Neural cell (in vitro differentiated cells): ENCODE data around the gene NME4. TPM values are rescaled to one million over a fixed set of nuclear protein-coding genes. Genes with fewer than 3 reads are reported as not detected.

Experiments used
- H2AFZ ChIP-seq: fragments of 200-600, 300-800 bp; sonication (generic), shearing (Covaris generic); 2 replicates; pipeline ENCODE4 v1.6.0; 2014; ENCODE audit warnings: low read depth, mild to moderate bottlenecking, antibody characterized with exemption, low read length, moderate library complexity
- H3F3A ChIP-seq: fragments of 200-600 bp; shearing (Covaris generic); 2 replicates; pipeline ENCODE4 v1.6.1; 2016; ENCODE audit warnings: mild to moderate bottlenecking, moderate library complexity, mixed read lengths, antibody characterized with exemption, low read length; ENCODE audit not compliant: insufficient read depth, poor library complexity, severe bottlenecking
- H3K27ac ChIP-seq: fragments of 200-600, 300-800 bp; sonication (generic), shearing (Covaris generic); 2 replicates; pipeline ENCODE4 v1.5.1; 2014; ENCODE audit warnings: mild to moderate bottlenecking, low read length, moderate library complexity
- H3K27me3 ChIP-seq: fragments of 300-800, 200-600 bp; sonication (generic), shearing (Covaris generic); 2 replicates; pipeline ENCODE4 v1.6.0; 2014; ENCODE audit warnings: mild to moderate bottlenecking, low read depth, low read length, moderate library complexity; ENCODE audit not compliant: insufficient read depth
- H3K36me3 ChIP-seq: fragments of 300-800, 200-600 bp; sonication (generic), shearing (Covaris generic); 2 replicates; pipeline ENCODE4 v1.5.1; 2014; ENCODE audit warnings: mild to moderate bottlenecking, antibody characterized with exemption, low read length, moderate library complexity; ENCODE audit not compliant: insufficient read depth
- H3K4me2 ChIP-seq: fragments of 300-800, 200-600 bp; sonication (generic), shearing (Covaris generic); 2 replicates; pipeline ENCODE4 v1.6.0; 2014; ENCODE audit warnings: mild to moderate bottlenecking, low read length
- H3K4me3 ChIP-seq: fragments of 300-800, 200-600 bp; sonication (generic), shearing (Covaris generic); 2 replicates; pipeline ENCODE4 v1.5.1; 2014; ENCODE audit warnings: mild to moderate bottlenecking, low read length, moderate library complexity
- H3K79me2 ChIP-seq: fragments of 200-600 bp; shearing (Covaris generic); replicated peaks from 2 replicates; pipeline ENCODE4 v1.6.0; 2014; ENCODE audit warnings: mild to moderate bottlenecking, low read length, moderate library complexity; ENCODE audit not compliant: insufficient read depth
- H3K9ac ChIP-seq: fragments of 300-800, 200-600 bp; sonication (generic), shearing (Covaris generic); 2 replicates; pipeline ENCODE4 v1.6.1; 2016; ENCODE audit warnings: mild to moderate bottlenecking, low read length, mixed read lengths
- H3K9me2 ChIP-seq: fragments of 200-600 bp; shearing (Covaris generic); 2 replicates; pipeline ENCODE4 v1.6.1; 2016; ENCODE audit warnings: mild to moderate bottlenecking, low read length, mixed read lengths; ENCODE audit not compliant: insufficient read depth
- H3K9me3 ChIP-seq: fragments of 200-600, 300-800 bp; sonication (generic), shearing (Covaris generic); 2 replicates; pipeline ENCODE4 v1.6.1; 2016; ENCODE audit warnings: mild to moderate bottlenecking, mixed run types, low read length, moderate library complexity, mixed read lengths
- H4K20me1 ChIP-seq: fragments of 200-600 bp; shearing (Covaris generic); 2 replicates; pipeline ENCODE4 v1.6.1; 2016; ENCODE audit warnings: mild to moderate bottlenecking, mixed run types; ENCODE audit not compliant: insufficient read depth
- CTCF ChIP-seq: fragments of 450-650 bp; IDR thresholded peaks from 2 replicates; pipeline ENCODE4 v1.5.1; 2014; ENCODE audit warnings: antibody characterized with exemption, mild to moderate bottlenecking, moderate library complexity; ENCODE audit not compliant: poor library complexity, severe bottlenecking
- EP300 ChIP-seq: fragments of 450-650 bp; conservative IDR thresholded peaks from 2 replicates; pipeline ENCODE4 v1.6.1; 2014; ENCODE audit warnings: antibody characterized with exemption, mild to moderate bottlenecking, moderate library complexity; ENCODE audit not compliant: poor library complexity, severe bottlenecking
- EZH2 ChIP-seq: fragments of 200-600, 300-800 bp; shearing (Covaris generic), sonication (generic); IDR thresholded peaks from 2 replicates; pipeline ENCODE4 v1.6.1; 2014; ENCODE audit warnings: antibody characterized with exemption, low read length, borderline replicate concordance, mild to moderate bottlenecking; ENCODE audit not compliant: insufficient read depth, poor library complexity, severe bottlenecking
- MXI1 ChIP-seq: fragments of 450-650 bp; conservative IDR thresholded peaks from 2 replicates; pipeline ENCODE4 v1.6.1; 2014; ENCODE audit warnings: antibody characterized with exemption, mild to moderate bottlenecking; ENCODE audit not compliant: poor library complexity, severe bottlenecking
- POLR2AphosphoS5 ChIP-seq: IDR thresholded peaks from 2 replicates; pipeline ENCODE4 v1.6.1; 2012
- RAD21 ChIP-seq: fragments of 450-650 bp; conservative IDR thresholded peaks from 2 replicates; pipeline ENCODE4 v1.6.1; 2014; ENCODE audit warnings: antibody characterized with exemption, mild to moderate bottlenecking, moderate library complexity
- REST ChIP-seq: IDR thresholded peaks from 2 replicates; pipeline ENCODE4 v1.6.1; 2012; ENCODE audit warnings: borderline replicate concordance
- SMC3 ChIP-seq: fragments of 450-650 bp; conservative IDR thresholded peaks from 2 replicates; pipeline ENCODE4 v1.6.1; 2014; ENCODE audit warnings: antibody characterized with exemption, mild to moderate bottlenecking, moderate library complexity; ENCODE audit not compliant: poor library complexity
- TAF1 ChIP-seq: IDR thresholded peaks from 2 replicates; pipeline ENCODE4 v1.6.1; 2012; ENCODE audit warnings: low read depth
- polyA plus RNA-seq: library from polyadenylated mRNA; depleted of rRNA; stranded (reverse); fragments of >200 nt; gene quantifications from 2 replicates; pipeline ENCODE4 v1.2.3, GENCODE V29; 2014

NME4 gene
- polyA plus RNA-seq, 1 donor from 2014 or later: 65.2 TPM

GRCh38 chr16:383326-384051 is 13.5 kb upstream of the NME4 start:
- Histone ChIP-seq H3K79me2 (peaks cover 6% of the 10 kb centered on the region), H2AFZ (peak overlapping the region; percentile 21), H4K20me1 (peaks cover 4% of the 10 kb centered on the region), H3K4me2 (peak overlapping the region; percentile 51), H3K27me3 (no peaks in the 10 kb centered on the region), H3K4me3 (peak overlapping the region; percentile 77), H3K9ac (peak overlapping the region; percentile 69), H3F3A (no peaks in the 10 kb centered on the region), H3K9me2 (no peaks in the 10 kb centered on the region), H3K27ac (peak overlapping the region; percentile 42), H3K9me3 (no peaks in the 10 kb centered on the region), H3K36me3 (no peaks in the 10 kb centered on the region)
- TF ChIP-seq EP300 (no peak), SMC3 (peak; percentile 19), MXI1 (peak; percentile 66), EZH2 (no peak), TAF1 (no peak), CTCF (peak; percentile 44), REST (peak; percentile 51), POLR2AphosphoS5 (peak; percentile 59), RAD21 (peak; percentile 33)

GRCh38 chr16:386641-387156 is 10.3 kb upstream of the NME4 start:
- no peaks in the 10 kb centered on the region for H3F3A ChIP-seq
- H3K4me2 ChIP-seq: no peak overlapping the region
- no peaks in the 10 kb centered on the region for H3K79me2 ChIP-seq
- TF ChIP-seq CTCF (peak; percentile 43), TAF1 (no peak), RAD21 (peak; percentile 48)
- H3K27ac ChIP-seq: no peak overlapping the region
- H3K9me2 ChIP-seq: no peaks in the 10 kb centered on the region
- H4K20me1 ChIP-seq: no peaks in the 10 kb centered on the region
- no peak overlapping the region for H2AFZ ChIP-seq
- H3K9ac ChIP-seq: no peak overlapping the region
- no peak overlapping the region for H3K4me3 ChIP-seq
- no peaks in the 10 kb centered on the region for H3K9me3 ChIP-seq
- H3K36me3 ChIP-seq: no peaks in the 10 kb centered on the region
- no peaks in the 10 kb centered on the region for H3K27me3 ChIP-seq
